K562 (cell line): ENCODE results near the gene RPS19BP1.

Experiments
- CTCF ChIP-seq, 3 experiments: IDR thresholded peaks in 2 of 3; conservative IDR thresholded peaks in 1 of 3; 2 replicates each; pipeline ENCODE4 v1.5.1; 2011 to 2012; ENCODE audit warnings: low read length in 3 of 3, mild to moderate bottlenecking in 3 of 3, control low read depth in 2 of 3, improper control_type of control experiment in 1 of 3, inconsistent platforms in 1 of 3, low read depth in 1 of 3, mixed read lengths in 1 of 3, moderate library complexity in 1 of 3; ENCODE audit not compliant: insufficient read depth in 2 of 3
- HMGXB4 ChIP-seq: sonication (generic); formaldehyde crosslinking; IDR thresholded peaks from 2 replicates; pipeline ENCODE4 v1.8.1; 2023; ENCODE audit warnings: mild to moderate bottlenecking, missing genetic modification reagents
- MAZ ChIP-seq, 2 experiments: fragments of 450-650 bp in 1 of 2; sonication (generic) in 1 of 2; formaldehyde crosslinking; IDR thresholded peaks in 1 of 2; conservative IDR thresholded peaks in 1 of 2; 2 replicates each; pipeline versions ENCODE4 v1.4.0 to v1.5.0; 2020; ENCODE audit warnings: mild to moderate bottlenecking in 1 of 2, missing genetic modification reagents in 1 of 2
- NFXL1 ChIP-seq: fragments of 450-650 bp; formaldehyde crosslinking; IDR thresholded peaks from 2 replicates; pipeline ENCODE4 v1.4.0; 2021; ENCODE audit warnings: mild to moderate bottlenecking
- PRPF4 ChIP-seq: fragments of 200-400 bp; formaldehyde crosslinking; IDR thresholded peaks from one replicate; pipeline ENCODE4 v1.6.1; 2017; ENCODE audit warnings: low read length, low read depth, mild to moderate bottlenecking; ENCODE audit not compliant: insufficient read depth, poor library complexity, severe bottlenecking
- RAD21 ChIP-seq, 2 experiments: fragments of 250-450 bp in 1 of 2; fragments of 450-650 bp in 1 of 2; sonication (Bioruptor Pico) in 1 of 2; formaldehyde crosslinking in 1 of 2; IDR thresholded peaks in 1 of 2; conservative IDR thresholded peaks in 1 of 2; 2 replicates each; pipeline versions ENCODE4 v1.4.0 to v1.8.0; 2020 to 2022; ENCODE audit warnings: mild to moderate bottlenecking in 2 of 2, moderate library complexity in 1 of 2
- RBBP5 ChIP-seq: fragments of 200-600 bp; sonication (generic); IDR thresholded peaks from 2 replicates; pipeline ENCODE4 v1.6.1; 2012; ENCODE audit warnings: borderline replicate concordance, mild to moderate bottlenecking, low read length, control low read depth, inconsistent platforms; ENCODE audit not compliant: insufficient read depth, poor library complexity, severe bottlenecking
- SMAD3 ChIP-seq: fragments of 450-650 bp; formaldehyde crosslinking; conservative IDR thresholded peaks from 2 replicates; pipeline ENCODE4 v1.4.0; 2020; ENCODE audit warnings: mild to moderate bottlenecking
- TCF7L2 ChIP-seq: fragments of 150-350 bp; IDR thresholded peaks from 2 replicates; pipeline ENCODE4 v1.6.1; 2016; ENCODE audit warnings: low read depth, mild to moderate bottlenecking, low read length, moderate library complexity
- ZFX ChIP-seq: sonication (generic); formaldehyde crosslinking; IDR thresholded peaks from 2 replicates; pipeline ENCODE4 v1.8.0; 2022; ENCODE audit warnings: mild to moderate bottlenecking, missing genetic modification reagents, moderate library complexity
- ZKSCAN8 ChIP-seq: fragments of 200-800 bp; sonication (Bioruptor generic); IDR thresholded peaks from 2 replicates; pipeline ENCODE4 v1.6.1; 2016; ENCODE audit warnings: missing genetic modification characterization, missing compliant biosample characterization
- ZNF592 ChIP-seq: fragments of 450-650 bp; IDR thresholded peaks from 2 replicates; pipeline ENCODE4 v1.6.1; 2017; ENCODE audit warnings: antibody characterized with exemption, mild to moderate bottlenecking
- ZNF655 ChIP-seq: fragments of 250-450 bp; sonication (Bioruptor Pico); IDR thresholded peaks from 2 replicates; pipeline ENCODE4 v1.5.0; 2021

GRCh38 chr22:39497429-39497828 lies 35.1 kb downstream of the RPS19BP1 start:
- no peak for TF ChIP-seq NFXL1
- no peak for TF ChIP-seq RAD21 (CRISPR knock-in tag; conservative IDR thresholded peaks at IDR 0.05 in 1 of 2, IDR thresholded peaks at IDR 0.05 in 1 of 2)
- no peak for TF ChIP-seq SMAD3 (CRISPR knock-in tag)
- TF ChIP-seq RBBP5: no peak
- TF ChIP-seq MAZ (CRISPR knock-in tag; conservative IDR thresholded peaks at IDR 0.05 in 1 of 2, IDR thresholded peaks at IDR 0.05 in 1 of 2): no peak
- TF ChIP-seq CTCF (IDR thresholded peaks at IDR 0.05 in 2 of 3, conservative IDR thresholded peaks at IDR 0.05 in 1 of 3; ENCODE audit: insufficient read depth in 2 of 3, low read depth in 1 of 3, low read length in 3 of 3): no peak
- TF ChIP-seq ZFX (CRISPR knock-in tag): no peak
- no peak for TF ChIP-seq HMGXB4
- no peak for TF ChIP-seq ZNF592
- no peak for TF ChIP-seq ZNF655 (CRISPR knock-in tag)
- no peak for TF ChIP-seq ZKSCAN8 (CRISPR knock-in tag)
- TF ChIP-seq TCF7L2: no peak
- no peak for TF ChIP-seq PRPF4
